Right atrium auricular region (tissue), 2 donors: ENCODE measurements around the gene MVD. TPM values are rescaled to one million over a fixed set of nuclear protein-coding genes. Genes with fewer than 3 reads are reported as not detected.
A peak's percentile ranks its signal among the peaks of the same experiment; 100 is the strongest.

ENCODE experiments used
- DNase-seq: peaks from one replicate; pipeline ENCODE4 v3.0.0-alpha.2; 2019; ENCODE audit warnings: low spot score
- H3K27ac ChIP-seq, 2 donors: fragments of 200-600 bp; sonication (generic); 1 replicate in 1 of 2; 2 replicates in 1 of 2; pipeline ENCODE4 v1.5.1; 2016 to 2019
- H3K27me3 ChIP-seq, 2 donors: fragments of 200-600 bp; sonication (generic); one replicate each; pipeline versions ENCODE4 v1.5.1 to v1.6.0; 2017 to 2019
- H3K36me3 ChIP-seq: fragments of 200-600 bp; sonication (generic); one replicate; pipeline ENCODE4 v1.5.1; 2016
- H3K4me1 ChIP-seq, 2 donors: fragments of 200-600 bp; sonication (generic); one replicate each; pipeline versions ENCODE4 v1.5.1 to v1.6.0; 2017 to 2019
- H3K4me3 ChIP-seq, 2 donors: fragments of 200-600 bp; sonication (generic); 1 replicate in 1 of 2; 2 replicates in 1 of 2; pipeline ENCODE4 v1.5.1; 2017 to 2019; ENCODE audit warnings: mild to moderate bottlenecking in 1 of 2, moderate library complexity in 1 of 2
- H3K9me3 ChIP-seq, 2 donors: fragments of 200-600 bp; sonication (generic); one replicate each; pipeline ENCODE4 v1.5.1; 2019
- CTCF ChIP-seq, 2 donors: fragments of 200-600 bp; sonication (generic); IDR thresholded peaks; one replicate each; pipeline ENCODE4 v1.5.1; 2019; ENCODE audit warnings: antibody characterized with exemption in 2 of 2
- total RNA-seq, 2 donors: library from RNA; depleted of rRNA; stranded (reverse); fragments of >200 nt; gene quantifications; one replicate each; pipeline ENCODE4 v1.1.0, GENCODE V29; 2016

MVD gene
- total RNA-seq, 2 donors from 2014 or later: 21.5 to 23.1 TPM

GRCh38 chr16:88686062-88686438 is 23.2 kb upstream of the MVD start:
- Histone ChIP-seq H3K9me3 (no peaks in the 10 kb centered on the region), H3K27ac (peak overlapping the region; percentile 15 to 70), H3K36me3 (no peaks in the 10 kb centered on the region), H3K4me1 (peaks cover 0 to 40% of the 10 kb centered on the region in 2 donors), H3K27me3 (peaks cover 0 to 3% of the 10 kb centered on the region in 2 donors), H3K4me3 (peak overlapping the region; percentile 52 to 64)
- TF ChIP-seq CTCF (IDR thresholded peaks at IDR 0.05): no peak
- DNase-seq: no peak

GRCh38 chr16:88685156-88686061 is 22.5 kb upstream of the MVD start:
- peak in 1 of 2 donors; percentile 57 for TF ChIP-seq CTCF (IDR thresholded peaks at IDR 0.05)
- H3K9me3 ChIP-seq: no peaks in the 10 kb centered on the region
- H3K27ac ChIP-seq: peak overlapping the region; percentile 15 to 70
- peaks cover 0 to 40% of the 10 kb centered on the region in 2 donors for H3K4me1 ChIP-seq
- DNase-seq: no peak
- peaks cover 0 to 4% of the 10 kb centered on the region in 2 donors for H3K27me3 ChIP-seq
- H3K36me3 ChIP-seq: no peaks in the 10 kb centered on the region
- H3K4me3 ChIP-seq: peak overlapping the region; percentile 52 to 64

- DNase-seq: no peak
- no peak overlapping the region for H3K4me3 ChIP-seq
- H3K27ac ChIP-seq: no peak overlapping the region
- TF ChIP-seq CTCF (IDR thresholded peaks at IDR 0.05): no peak
- no peaks in the 10 kb centered on the region for H3K9me3 ChIP-seq
- no peaks in the 10 kb centered on the region for H3K36me3 ChIP-seq
- H3K4me1 ChIP-seq: peaks cover 0 to 40% of the 10 kb centered on the region in 2 donors
- H3K27me3 ChIP-seq: peaks cover 0 to 4% of the 10 kb centered on the region in 2 donors
Observed at GRCh38 chr16:88684569-88685155, 21.8 kb upstream of the MVD start.

GRCh38 chr16:88681709-88682451 is 19.0 kb upstream of the MVD start:
- Histone ChIP-seq H3K27me3 (peaks cover 0 to 4% of the 10 kb centered on the region in 2 donors), H3K27ac (peak overlapping the region in 1 of 2 donors; percentile 16), H3K4me3 (no peak overlapping the region), H3K36me3 (no peaks in the 10 kb centered on the region), H3K9me3 (no peaks in the 10 kb centered on the region), H3K4me1 (peaks cover 0 to 32% of the 10 kb centered on the region in 2 donors)
- no peak for TF ChIP-seq CTCF (IDR thresholded peaks at IDR 0.05)
- DNase-seq: peak; percentile 77

- Histone ChIP-seq H3K27me3 (peaks cover 0 to 4% of the 10 kb centered on the region in 2 donors), H3K27ac (no peak overlapping the region), H3K36me3 (no peaks in the 10 kb centered on the region), H3K4me3 (no peak overlapping the region), H3K9me3 (no peaks in the 10 kb centered on the region), H3K4me1 (peaks cover 0 to 25% of the 10 kb centered on the region in 2 donors)
- no peak for TF ChIP-seq CTCF (IDR thresholded peaks at IDR 0.05)
- no peak for DNase-seq
Observed at GRCh38 chr16:88681084-88681680, 18.3 kb upstream of the MVD start.
